DMS 273 (cell line): ENCODE data around the gene OR10H5.
"Not testable (repeated sequence)": the region's sequence is repeated elsewhere in the genome, so short reads cannot be mapped to it uniquely, and the experiment has no call there.

Experiments used
- DNase-seq: peaks from one replicate; lab custom pipeline; 2025; ENCODE audit not compliant: unreplicated experiment; lab: John Stamatoyannopoulos, UW

Gene OR10H5

DNA sequence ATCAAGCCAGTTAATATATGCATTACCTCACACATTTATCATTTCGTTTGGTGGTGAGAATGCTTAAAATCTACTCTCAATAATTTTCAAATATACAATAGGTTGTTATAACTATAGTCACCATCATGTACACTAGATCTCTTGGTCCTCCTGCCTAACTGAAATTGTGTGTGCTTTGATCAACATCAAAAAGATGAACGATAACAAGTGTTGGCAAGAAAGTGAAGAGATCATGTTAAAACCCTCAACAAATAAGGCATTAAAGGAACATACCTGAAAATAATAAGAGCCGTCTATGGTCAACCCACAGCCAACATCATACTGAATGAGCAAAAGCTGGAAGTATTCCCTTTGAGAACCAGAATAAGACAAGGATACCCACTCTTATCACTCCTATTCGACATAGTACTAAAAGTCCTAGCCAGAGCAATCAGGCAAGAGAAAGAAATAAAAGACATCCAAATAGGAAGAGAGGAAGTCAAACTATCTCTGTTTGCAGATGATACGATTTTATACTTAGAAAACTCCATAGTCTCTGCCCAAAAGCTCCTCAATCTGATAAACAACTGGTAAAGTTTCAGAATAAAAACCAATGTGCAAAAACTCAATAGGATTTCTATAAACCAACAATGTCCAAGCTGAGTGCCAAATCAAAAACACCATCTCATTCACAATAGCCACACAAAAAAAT lies 55.9 kb downstream of the OR10H5 start:
- DNase-seq, result no peak

DNA sequence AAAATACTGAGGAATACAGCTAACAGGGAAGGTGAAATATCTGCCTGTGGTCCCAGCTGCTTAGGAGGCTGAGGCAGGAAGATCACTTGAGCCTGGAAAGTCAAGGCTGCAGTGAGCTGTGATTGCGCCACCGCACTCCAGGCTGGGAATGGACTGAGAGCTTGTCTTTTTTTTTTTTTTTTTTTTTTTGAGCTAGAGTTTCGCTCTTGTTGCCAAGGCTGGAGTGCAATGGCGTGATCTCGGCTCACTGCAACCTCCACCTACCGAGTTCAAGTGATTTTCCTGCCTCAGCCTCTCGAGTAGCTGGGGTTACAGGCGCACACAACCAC lies 56.4 kb downstream of the OR10H5 start:
- DNase-seq, result not testable (repeated sequence)

DNA sequence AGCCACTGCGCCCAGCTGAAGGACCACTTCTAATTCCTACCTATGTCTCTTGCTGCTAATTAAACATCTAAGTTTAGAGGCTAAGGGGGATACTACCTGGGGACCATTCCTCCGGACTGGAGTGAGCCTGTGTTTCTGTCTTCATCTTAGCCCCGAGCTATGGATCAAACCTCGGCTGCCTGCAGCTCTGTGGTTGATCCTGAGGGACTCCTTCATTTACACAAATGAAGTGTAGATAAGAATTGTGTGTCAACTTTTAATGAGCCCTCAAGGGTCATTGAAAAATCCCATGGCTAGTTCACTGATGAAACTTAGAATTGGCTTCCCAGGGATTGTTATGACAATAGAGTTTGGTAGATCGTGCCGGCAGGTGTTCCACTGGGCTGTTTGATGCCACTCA lies 59.5 kb downstream of the OR10H5 start:
- DNase-seq, result no peak

DNA sequence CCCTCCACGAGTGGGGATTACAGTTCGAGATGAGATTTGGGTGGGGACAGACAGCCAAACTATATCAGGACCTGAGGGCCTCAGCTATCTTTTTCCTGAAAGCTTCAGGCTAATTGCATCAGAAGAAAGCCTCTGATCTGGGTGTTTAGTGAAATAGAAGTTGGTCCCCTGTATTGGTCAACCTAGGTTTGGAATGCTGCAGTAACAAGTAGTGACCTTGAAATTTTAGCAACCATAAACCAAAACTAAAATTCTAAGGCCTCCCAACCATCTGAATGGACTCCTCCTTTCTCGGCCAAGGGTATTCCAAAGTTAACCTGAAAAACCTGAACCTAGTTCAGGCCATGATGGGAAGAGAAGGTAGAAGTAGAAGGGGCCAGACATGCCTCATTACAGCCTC lies 62.9 kb downstream of the OR10H5 start:
- DNase-seq, result no peak
